Activated effector memory CD4-positive, alpha-beta T cell treated with anti-CD3 and anti-CD28 coated beads, Interleukin-2, amount 50 U/mL, for 16 hours (primary cell): Measurements from ENCODE around the gene SLC20A1.
A peak's percentile ranks its signal among the peaks of the same experiment; 100 is the strongest.

ENCODE experiments used
- DNase-seq: peaks from one replicate; pipeline ENCODE4 v3.0.0-alpha.2; 2020

The SLC20A1 gene

DNA sequence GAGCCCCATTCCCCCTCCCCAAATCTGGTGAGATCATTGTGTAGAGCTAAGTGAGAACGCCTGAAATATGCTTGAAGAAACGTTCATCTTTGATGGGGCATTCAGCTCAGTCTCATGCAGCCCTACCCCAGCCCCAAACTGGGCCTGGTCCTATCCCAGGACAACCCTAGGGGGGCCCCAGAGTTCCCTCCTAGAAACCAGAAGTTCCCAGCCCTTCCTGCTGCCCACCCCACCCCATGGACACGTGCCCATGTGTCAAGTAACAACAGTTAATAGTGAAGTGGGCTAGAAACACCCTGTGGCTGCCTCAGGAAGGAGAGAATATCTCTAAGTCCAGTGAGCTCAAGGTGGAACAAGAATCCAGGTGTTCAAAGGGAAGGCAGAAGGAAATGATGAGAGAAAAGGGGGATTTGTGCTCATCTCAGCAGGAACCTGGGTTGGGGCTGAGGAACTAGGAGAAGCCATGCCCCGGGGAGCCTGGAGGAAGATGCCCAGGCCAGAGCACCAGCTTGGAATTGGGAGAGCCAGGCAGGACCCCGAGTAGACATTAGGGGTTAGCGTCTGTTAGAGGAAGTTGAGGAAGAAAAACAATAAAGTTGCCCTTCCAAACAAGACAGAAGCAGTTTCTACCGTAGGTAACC is 20.1 kb upstream of the SLC20A1 start:
- peak; percentile 41 for DNase-seq

DNA sequence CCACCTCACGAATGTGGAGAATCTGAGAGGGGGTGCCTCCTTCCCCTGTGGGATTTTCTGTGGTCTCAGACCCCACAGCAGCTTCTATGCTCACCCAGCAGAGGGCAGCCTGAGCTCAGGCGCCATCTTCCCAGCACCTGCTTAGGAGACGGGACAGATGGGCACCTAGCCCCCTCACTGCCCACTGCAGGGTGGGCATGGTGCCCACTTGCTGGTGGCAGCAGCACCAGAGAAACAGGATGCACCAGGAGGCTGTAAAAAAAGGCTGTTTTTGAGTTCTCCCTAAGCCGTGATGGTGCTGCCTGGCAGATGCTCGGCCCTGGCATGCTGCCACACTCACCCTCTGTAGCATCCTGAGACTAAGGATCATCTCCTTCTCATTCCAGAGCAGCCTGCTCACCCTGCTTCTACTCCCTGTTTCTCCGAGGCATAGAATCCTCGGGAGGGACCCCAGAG is 19.1 kb upstream of the SLC20A1 start:
- DNase-seq, result peak; percentile 84

DNA sequence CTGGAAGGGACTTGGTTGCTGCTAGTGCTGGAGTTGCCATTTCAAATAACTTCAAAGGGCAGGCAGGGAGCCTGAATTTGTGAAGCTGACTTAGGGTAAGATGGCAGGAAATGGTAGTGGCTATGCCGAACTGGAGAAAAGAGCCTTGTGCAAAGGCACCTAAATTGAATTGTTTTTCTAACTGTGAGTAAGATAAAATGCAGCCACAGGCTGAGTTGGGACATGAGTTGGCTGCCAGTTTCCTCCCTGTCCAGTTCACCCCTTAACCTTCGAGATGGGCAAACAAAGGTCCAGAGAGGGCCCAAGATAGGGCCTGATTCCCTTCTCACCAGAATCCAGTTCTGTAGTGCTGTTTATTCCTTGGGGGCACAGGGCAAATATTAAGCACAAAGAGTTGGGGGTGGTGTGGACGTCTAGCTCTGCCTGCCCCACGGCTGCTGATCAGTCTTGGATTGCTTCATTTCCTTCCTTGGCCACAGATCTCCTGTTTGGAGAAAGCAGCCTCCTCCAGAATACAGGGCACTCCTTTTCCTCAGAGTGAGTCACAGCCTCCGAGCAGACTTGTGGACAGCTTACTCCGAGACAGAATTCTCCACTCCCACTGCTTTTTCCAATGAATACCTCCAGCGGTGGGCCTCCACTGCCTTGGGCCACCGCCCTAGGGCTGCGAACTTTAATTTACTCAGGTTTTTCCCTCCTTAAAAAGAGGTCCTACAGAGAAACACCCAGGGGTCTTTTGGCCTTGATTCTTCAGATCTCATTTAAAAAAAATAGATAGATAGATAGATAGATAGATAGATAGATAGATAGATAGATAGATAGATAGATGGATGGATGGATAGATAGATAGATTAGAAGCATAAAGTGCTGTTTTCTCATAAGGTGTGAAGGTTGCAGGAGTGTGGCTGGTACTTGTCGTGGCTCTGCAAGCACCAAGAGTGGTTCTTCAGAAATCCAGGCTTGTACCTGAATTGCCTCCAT is 18.4 kb upstream of the SLC20A1 start:
- no peak for DNase-seq

DNA sequence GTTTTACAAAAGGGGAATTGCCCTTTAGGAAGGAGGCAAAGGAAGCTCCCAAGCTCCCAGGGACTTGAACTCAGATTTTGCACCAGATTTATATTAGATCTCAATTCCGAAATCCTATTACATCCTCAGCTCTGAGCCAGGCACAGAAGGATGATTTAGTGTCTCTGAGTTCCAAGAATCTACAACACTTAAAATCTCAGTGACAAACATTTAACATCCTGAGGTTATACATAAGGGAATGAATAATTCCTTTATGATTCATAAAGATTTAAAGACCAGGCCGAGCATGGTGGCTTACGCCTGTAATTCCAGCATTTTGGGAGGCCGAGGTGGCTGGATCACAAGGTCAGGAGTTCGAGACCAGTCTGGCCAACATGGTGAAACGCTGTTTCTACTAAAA is 16.5 kb upstream of the SLC20A1 start:
- no peak for DNase-seq

DNA sequence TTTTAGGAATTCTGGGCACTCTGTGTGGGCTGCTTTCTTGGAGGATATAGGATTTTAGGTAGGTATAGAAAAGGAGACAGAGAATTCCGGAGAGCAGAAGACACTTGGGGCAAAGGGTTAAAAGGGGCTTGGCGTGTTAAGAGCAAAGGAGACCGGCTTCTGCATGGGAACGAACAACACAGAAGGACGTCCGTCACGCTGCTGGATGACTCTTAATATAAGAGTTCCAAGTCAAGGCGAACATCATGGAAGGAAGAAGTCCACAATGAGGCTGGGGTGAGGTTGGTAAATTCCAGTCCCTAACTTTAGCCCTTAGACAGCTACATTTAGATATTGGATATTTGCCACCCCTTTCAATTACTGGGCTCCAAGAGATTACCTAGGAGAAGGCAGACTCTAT is 15.9 kb upstream of the SLC20A1 start:
- DNase-seq, result peak; percentile 9

DNA sequence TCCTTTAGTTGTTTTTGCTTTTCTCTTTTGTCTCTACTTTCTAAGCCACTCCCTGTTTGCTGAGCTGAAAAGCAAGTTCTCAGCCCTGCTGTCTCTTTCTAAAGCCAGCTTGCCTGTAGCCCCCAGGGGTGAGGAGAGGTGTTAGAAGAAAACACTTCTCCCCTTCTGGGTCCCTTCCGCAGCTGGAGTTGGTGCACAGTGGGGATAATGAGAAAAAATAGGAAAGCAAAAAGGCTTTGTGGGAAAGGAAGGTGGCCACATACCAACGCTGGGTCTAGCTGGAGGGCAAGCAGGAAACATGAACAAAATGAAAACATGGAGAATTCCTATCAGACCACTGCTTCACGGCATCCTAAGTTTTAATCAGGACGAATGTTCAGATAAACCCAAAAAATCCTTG is 15.5 kb upstream of the SLC20A1 start:
- peak; percentile 55 for DNase-seq

DNA sequence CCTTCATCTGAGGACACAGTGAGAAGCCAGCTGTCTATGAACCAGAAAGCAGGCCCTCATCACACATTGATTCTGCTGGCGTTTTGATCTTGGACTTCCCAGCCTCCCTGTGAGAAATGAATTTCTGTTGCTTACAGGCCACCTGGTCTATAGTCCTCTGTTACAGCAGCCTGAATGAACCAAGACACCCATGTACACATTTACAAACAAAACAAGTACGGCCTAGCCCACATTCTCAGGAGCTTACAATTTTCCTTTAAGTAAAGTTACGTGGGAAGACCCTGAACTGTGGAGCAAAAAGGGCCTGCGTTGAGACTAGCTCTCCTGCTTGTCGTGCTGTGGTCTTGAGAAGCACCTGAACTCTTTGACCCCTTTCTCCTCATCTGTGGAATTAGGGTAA is 12.0 kb upstream of the SLC20A1 start:
- peak; percentile 33 for DNase-seq

DNA sequence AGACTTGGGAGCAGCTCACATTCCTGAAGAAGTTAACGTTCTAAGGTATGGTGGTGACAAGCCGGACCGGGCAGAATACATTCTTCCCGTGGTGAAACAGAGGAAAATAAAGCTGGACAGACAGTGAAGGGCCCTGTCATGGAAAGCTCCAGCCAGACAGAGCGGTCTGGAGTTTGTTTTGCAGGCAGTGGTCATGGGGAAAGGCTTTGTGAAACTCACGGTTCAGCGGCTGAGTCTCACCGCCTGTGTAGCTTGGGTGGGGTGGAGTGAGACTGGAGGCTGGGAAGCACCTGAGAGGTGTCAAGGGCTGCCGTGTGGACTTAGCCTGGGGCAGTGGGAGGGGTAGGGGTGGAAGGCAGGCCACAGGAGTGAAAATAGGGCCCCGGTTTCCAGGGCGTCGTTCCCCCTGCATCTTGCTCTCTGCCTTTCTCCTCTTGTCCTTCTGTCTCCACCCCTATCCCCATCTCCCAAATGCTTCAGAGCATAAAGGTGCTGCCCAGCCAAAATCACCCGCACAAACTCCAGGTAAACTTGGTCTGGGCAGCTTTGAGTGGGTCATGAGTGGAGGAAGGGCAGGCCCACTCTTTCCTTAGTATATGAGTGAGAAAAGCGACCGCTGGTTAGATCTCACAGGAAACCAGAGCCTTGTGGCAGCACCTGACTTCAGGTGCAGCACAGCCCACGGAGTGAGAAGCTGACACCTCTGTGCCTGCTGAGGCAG is 11.4 kb upstream of the SLC20A1 start:
- DNase-seq, result peak; percentile 48

DNA sequence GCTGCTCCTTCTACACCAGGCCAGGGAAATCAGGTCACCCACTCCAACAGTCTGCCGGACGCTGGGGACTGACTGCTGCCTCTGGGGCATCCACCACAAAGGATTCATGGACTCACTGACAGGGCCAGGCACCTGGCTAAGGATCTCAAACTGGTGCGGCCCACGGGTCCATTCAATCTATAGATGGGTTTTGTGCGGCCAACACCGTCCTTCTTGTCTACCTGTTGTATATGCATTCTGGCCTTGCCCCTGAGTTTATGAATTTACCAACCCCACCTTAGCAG is 10.9 kb upstream of the SLC20A1 start:
- DNase-seq, result peak; percentile 62

DNA sequence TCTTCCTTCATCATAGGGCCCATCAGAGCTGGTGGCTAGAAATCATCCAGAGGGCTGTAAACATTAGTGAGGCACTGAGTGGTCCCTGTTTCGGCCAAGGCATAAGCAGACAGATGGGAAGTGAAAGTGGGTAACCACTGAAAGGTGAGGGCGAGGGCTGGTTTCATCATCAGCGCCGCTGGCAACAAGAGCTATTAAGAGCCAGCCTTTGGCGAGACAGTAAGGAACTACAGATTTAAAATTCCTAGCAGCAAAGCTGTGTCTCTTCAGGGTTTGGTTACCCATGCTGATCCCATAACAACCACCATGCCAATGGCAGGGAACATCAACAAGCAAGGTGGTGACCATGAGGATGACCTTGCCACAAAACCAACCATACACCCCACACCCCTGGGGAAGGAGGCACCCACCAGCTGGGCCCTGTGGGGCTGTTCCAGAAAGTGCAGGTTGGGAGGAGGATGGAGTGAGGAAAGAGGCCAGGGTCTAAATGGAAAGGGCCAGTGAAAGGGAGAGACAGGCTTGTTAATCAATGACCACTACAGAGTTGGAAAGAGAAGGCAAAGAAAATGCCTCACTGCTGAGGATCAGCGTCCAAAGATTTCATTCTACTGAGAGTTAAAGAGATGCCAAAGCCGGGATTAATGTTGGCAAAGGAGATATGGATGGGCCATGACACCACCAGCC is 9.0 kb upstream of the SLC20A1 start:
- peak; percentile 63 for DNase-seq

DNA sequence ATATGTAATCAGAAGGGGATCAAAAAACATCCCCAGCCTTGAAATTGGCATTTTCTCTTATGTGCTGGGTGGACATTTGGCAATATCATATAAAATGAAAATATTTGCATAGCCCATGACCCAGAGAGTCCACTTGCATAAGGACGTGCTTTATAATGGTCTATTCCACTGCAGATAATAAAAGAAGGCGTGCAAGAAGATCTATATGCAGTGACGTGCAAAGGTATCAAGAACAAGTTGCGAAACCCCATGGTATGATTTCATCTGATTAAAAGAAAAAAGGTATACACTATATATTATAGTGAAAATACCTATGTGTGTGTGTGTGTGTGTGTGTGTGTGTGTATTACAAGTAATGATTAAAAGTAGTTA is 8.5 kb upstream of the SLC20A1 start:
- no peak for DNase-seq

DNA sequence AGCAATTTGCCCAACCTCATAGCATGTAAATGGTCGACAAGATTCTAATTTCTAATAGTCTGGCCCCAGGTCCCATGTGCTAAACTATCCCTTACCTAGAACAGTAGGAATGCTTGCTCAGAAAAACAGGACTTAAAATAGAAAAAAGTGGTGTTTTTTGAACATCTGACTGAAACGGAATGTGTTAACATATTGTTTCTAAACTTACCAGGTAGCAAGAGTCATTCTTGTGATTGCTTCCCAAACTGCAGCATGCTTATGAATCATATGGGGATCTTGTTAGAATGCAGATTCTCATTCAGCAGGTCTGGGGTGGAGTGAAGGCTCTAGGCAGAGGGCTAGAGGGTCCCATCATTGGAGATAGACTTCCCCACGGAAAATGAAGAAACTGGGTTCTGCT is 5.8 kb upstream of the SLC20A1 start:
- no peak for DNase-seq

DNA sequence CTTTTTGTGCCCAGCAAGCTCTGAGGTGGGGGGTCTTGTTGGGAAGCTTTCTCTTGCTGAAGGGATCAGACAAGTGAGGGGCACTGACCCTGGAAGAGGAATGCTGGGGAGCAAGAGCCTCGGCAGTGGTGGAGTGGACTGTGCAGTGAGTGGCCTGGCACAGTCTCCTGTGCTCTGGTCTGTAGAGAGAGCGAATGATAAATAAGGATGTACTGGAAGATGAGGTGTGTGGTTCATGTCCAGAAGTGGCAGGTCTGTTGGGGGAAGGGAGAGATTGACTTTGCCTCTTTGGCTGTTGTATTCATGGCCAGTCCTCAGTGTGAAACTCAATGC is 5.3 kb upstream of the SLC20A1 start:
- no peak for DNase-seq

DNA sequence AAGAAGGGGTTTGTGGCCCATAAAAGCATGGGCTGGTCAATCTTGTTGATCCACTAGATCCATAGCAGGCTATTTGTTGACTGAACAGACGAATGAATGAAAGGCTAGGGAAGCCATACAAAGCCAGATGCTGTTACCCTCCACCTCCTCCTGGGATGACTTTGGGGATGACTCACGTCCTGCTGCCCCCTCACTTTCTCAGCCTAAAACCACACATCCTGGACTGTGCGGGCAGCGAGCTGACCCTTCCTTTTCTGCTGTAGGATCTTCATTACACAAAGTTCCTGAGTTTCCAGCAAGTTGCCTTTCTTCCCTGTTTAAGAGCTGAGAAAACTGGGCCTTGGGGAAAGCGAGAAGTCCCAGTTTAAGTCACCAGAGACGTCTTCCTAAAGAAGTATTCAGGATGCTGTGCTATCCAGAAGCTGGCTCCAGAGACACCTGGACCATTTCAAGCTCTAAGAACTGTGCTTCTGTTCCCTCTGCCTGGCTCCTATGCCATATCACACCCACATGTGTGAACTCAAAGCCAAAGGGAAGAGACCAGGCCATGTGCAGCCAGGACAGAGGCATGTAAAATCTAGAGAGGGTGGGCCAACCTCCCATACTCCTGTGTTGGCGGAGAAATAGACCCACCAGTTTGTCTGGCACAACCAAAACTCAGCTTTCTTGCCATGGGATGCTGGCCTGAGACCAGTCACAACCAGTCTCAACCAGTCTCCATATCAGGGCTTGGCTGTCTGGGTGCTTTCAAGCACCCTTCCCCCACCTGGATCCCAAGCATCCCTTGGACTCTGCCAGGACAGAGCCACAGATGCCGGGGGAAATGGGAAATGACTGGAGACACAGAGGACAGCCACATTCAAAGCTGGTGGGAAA is 4.7 kb upstream of the SLC20A1 start:
- DNase-seq, result peak; percentile 27

DNA sequence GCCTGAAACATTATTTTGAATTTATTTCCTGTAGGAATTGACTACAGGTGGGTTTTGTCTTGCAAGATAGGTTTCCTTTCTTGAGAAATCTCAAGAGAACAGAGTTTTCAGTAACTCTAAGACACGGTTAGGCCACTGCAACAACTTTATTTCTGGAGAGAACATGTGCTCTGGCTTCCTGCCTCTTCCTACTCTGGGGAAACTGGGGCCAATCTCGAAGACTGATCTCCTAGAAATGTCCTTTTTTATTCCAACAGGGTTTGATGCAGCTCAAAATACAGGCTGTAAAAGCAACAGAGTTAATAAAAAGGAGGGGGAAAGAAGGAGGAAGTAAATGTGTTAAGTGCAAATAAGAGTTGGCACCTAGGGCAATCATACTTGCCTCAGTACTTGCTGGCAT is 4.0 kb upstream of the SLC20A1 start:
- DNase-seq, result no peak

DNA sequence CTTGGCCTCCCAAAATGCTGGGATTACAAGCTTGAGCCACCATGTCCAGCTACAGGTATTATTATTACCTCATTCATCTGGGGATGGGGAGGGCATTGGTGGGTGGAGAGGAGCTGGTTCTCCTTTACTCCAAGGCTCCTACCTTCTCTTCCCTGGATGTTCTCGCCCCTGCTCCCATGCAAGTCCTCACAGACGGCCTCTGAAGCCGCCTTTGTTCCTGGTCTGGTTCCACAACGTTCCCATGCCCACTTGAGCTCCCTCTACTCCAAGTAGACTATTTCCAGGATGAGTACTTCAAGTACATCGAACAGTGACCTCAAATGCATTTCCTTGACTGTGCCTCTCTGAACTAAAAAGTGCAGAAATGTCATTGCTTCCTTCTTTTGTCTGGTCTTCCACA is 3.2 kb upstream of the SLC20A1 start:
- DNase-seq, result peak; percentile 38

DNA sequence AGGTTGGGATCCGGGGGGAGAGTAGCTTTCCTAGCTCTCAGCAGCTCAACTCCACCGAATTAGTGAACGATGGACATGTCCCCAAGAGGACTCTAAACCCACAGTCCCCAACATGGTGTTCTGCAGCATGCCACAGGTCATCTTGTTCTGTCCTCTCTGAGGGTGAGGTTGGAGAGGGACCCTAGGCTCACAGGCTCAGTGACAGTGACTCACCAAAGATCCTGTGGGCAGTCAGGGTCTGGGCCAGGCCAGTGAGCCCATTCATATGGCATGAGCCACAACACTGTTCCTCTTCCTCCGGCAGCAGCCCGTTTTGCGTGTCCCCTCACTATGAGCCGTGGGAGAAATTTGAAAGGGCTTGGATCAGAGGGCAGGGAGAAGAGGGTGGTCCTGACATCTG is 2.8 kb upstream of the SLC20A1 start:
- peak; percentile 60 for DNase-seq

DNA sequence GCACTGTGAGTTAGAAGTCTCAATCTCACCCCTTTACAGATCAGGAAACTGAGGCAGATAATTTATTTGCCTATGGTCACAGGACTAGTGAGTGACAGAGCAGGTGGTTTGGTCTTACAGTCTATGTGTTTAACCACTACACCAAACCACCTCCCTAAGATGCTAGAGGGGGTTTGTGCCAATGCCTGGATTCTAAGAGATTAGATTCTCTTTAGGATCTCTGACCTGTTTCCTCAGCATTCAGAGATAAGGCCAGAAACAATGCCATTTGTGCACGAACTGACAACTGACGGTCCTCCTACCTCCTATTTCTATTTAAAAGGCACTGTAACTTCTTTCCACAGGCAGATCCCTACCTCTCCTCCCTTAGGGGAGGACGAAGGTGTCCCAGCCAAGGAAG is 2.3 kb upstream of the SLC20A1 start:
- no peak for DNase-seq

DNA sequence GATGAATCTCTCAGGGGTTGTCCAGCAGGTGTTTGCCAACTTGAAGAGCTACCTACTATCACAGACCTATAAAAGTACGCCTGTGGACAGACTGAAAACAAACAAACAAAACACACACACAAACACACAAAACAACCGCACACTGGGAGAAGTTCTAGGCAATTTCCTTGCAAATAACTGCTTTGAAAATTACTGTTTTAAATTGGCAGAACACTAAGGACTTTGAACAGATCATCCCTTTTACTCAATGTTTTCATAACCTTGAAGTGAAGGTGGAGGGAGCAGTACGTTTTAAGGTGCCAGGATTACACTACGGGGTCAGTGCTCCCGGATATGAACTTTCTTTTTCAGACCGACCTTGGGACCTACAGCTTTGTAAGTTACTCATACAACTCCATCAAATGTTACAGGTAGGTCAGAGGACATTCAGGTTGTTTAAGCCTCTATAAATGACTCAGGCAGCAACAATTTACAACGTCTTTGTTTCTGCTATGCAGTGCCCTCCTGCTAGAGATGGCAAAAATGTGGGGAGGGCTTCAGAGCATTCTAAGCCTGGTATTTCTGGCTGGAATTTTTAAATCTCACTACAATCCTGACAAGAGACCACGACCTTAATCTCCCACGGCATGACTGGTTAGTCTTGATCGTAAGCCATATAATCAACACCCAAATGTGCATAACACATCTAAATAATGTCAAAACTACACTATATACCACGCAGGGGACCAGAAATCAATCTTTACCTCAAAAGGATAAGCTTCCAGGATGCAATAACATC is 1.4 kb upstream of the SLC20A1 start:
- no peak for DNase-seq

DNA sequence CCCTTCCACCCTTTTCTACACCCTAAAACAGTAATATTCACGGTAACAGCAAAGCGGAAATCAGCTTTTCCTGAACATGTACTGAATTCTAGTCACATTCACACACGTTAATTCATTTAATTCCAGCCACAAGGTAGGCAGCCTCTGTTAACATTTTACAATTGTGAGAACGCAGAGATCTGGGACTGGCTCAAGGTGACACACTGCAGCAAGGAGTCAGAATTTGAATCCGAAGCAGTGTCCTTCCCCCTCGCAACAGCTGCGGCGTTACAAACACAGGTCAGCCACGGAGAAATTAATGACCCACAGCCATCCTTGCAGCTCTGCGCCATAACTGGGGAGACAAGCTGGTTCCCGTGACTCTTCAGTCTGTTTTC is 818 bp upstream of the SLC20A1 start:
- no peak for DNase-seq

DNA sequence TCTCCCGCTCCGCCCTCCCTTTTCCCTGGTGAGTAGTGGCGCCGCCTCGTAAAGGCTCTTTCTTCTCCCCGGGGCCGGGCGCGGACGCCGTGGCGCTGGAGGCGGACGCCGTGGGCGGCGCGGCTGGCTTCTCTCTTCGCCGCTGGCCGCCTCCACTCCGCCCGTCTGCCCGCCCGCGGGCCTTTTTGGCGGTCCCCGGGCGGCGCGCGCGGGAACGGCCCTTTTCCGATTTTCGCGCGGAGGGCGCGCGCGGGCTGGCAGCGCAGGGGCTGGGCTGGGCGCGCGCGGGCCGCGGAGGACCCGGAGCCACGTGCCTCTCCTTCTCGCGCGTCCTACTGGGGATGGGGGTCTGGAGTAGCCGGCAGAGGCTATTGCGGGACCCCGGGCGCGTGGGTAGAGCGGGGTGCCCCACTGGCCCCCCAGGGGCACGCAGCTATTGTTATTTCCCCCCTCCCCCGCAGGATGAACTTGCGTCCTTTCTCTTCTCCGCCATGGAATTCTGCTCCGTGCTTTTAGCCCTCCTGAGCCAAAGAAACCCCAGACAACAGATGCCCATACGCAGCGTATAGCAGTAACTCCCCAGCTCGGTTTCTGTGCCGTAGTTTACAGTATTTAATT is 472 bp downstream of the SLC20A1 start:
- DNase-seq, result no peak
